GM19452 (cell line): ENCODE results near the gene PAPPA.

Experiments used
- ATAC-seq: cut with Tn5 transposase; IDR thresholded peaks from one replicate; pipeline ENCODE4 v1.9.1; 2021; ENCODE audit not compliant: unreplicated experiment

The PAPPA gene

GRCh38 chr9:116450378-116451139 is 297.0 kb downstream of the PAPPA start:
- ATAC-seq: peak; percentile 83

- ATAC-seq: no peak
Observed at GRCh38 chr9:116451500-116452115, 298.0 kb downstream of the PAPPA start.
